NT2/D1 (cell line): Measurements from ENCODE around the gene MBTPS1.
"Not testable (repeated sequence)": the region's sequence is repeated elsewhere in the genome, so short reads cannot be mapped to it uniquely, and the experiment has no call there.

Experiments used
- YY1 ChIP-seq: IDR thresholded peaks from 2 replicates; pipeline ENCODE4 v1.6.1; 2011; ENCODE audit not compliant: insufficient read length, insufficient read depth
- ZNF274 ChIP-seq: IDR thresholded peaks from 2 replicates; pipeline ENCODE4 v1.6.1; 2011; ENCODE audit warnings: mild to moderate bottlenecking, low read depth, low read length

GRCh38 chr16:84111949-84112348 is 4.8 kb downstream of the MBTPS1 start:
- TF ChIP-seq YY1, ZNF274: not testable (repeated sequence)
